RWPE1 (cell line): Measurements from ENCODE around the gene GPC6.

Experiments used
- CTCF ChIA-PET: fragments of 350-600 bp; sonication (Branson Sonifier 250); formaldehyde crosslinking; extraction: SDS; loops from one replicate; lab custom pipeline; 2021; lab: Yijun Ruan, JAX
- POLR2A ChIA-PET: fragments of 400-600 bp; formaldehyde crosslinking; extraction: SDS; loops from one replicate; lab custom pipeline; 2020; ENCODE audit warnings: antibody characterized with exemption; ENCODE audit not compliant: low non-redundant PET; lab: Yijun Ruan, JAX
- DNase-seq: peaks from one replicate; pipeline ENCODE4 v3.0.0; 2012; ENCODE audit warnings: low spot score
- H3K27ac ChIP-seq: fragments of 450-650 bp; 2 replicates; pipeline ENCODE4 v1.5.1; 2017
- CTCF ChIP-seq: fragments of 450-650 bp; conservative IDR thresholded peaks from 2 replicates; pipeline ENCODE4 v1.5.1; 2017; ENCODE audit warnings: low read depth, mild to moderate bottlenecking

GPC6 gene

GRCh38 chr13:93814658-93815057 is 588.1 kb downstream of the GPC6 start:
- POLR2A ChIA-PET = no interaction called here
- no peak overlapping the region for H3K27ac ChIP-seq
- CTCF ChIA-PET = no interaction called here
- TF ChIP-seq CTCF = no peak
- DNase-seq = no peak

- H3K27ac ChIP-seq = no peak overlapping the region
- CTCF ChIA-PET = no interaction called here
- no peak for DNase-seq
- no peak for TF ChIP-seq CTCF
- POLR2A ChIA-PET = no interaction called here
Measured at GRCh38 chr13:93818345-93818744, 591.7 kb downstream of the GPC6 start.

GRCh38 chr13:93819331-93819890 is 592.8 kb downstream of the GPC6 start:
- no peak for TF ChIP-seq CTCF
- no peak overlapping the region for H3K27ac ChIP-seq
- CTCF ChIA-PET = no interaction called here
- POLR2A ChIA-PET = no interaction called here
- DNase-seq = no peak

GRCh38 chr13:93824286-93824685 is 597.7 kb downstream of the GPC6 start:
- DNase-seq = no peak
- ChIA-PET CTCF (interaction anchor here (0.5 kb wide), 1 partner anchor 161 kb away, joined by 3 read pairs; no protein-coding TSS in a partner anchor), POLR2A (no interaction called here)

GRCh38 chr13:93834051-93834450 is 607.4 kb downstream of the GPC6 start:
- H3K27ac ChIP-seq = no peak overlapping the region
- ChIA-PET CTCF (no interaction called here), POLR2A (no interaction called here)
- no peak for TF ChIP-seq CTCF
- DNase-seq = no peak

More at GRCh38 chr13:93824286-93824685, 597.7 kb downstream of the GPC6 start:
- TF ChIP-seq CTCF = no peak
- H3K27ac ChIP-seq = no peak overlapping the region

GRCh38 chr13:93843082-93843481 is 616.5 kb downstream of the GPC6 start:
- peak; percentile 2 for DNase-seq
- no peak overlapping the region for H3K27ac ChIP-seq
- POLR2A ChIA-PET = no interaction called here
- TF ChIP-seq CTCF = no peak
- CTCF ChIA-PET = no interaction called here
